Measurements from ENCODE around the gene INTS13.

INTS13 gene

DNA sequence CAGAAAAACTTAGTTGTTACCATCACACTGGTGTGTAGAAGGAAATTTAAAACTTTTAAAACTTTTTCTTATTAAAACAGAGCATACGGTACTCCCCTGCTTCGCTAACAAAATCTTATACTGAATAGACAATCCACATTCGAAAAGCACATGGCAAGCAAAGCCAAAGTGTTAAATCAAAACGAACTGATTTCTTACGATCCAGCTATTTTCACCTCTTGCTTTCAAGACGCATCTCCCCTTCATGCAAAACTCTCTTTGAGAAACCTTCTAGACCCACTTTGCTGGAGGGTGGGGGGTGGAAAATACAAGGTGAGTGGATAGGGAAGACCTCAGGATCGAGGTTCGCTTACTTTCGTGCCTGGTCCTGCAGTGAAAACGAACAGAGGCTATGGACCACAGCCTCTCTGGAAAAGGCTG is 328 bp downstream of the INTS13 start:
- peak overlapping the region; percentile 94 for H3K4me3 ChIP-seq (ENCODE audit: low read depth, low read length)
- no peak for DNase-seq (ENCODE audit: low read depth, low spot score)
- TF ChIP-seq, protein P1, sequence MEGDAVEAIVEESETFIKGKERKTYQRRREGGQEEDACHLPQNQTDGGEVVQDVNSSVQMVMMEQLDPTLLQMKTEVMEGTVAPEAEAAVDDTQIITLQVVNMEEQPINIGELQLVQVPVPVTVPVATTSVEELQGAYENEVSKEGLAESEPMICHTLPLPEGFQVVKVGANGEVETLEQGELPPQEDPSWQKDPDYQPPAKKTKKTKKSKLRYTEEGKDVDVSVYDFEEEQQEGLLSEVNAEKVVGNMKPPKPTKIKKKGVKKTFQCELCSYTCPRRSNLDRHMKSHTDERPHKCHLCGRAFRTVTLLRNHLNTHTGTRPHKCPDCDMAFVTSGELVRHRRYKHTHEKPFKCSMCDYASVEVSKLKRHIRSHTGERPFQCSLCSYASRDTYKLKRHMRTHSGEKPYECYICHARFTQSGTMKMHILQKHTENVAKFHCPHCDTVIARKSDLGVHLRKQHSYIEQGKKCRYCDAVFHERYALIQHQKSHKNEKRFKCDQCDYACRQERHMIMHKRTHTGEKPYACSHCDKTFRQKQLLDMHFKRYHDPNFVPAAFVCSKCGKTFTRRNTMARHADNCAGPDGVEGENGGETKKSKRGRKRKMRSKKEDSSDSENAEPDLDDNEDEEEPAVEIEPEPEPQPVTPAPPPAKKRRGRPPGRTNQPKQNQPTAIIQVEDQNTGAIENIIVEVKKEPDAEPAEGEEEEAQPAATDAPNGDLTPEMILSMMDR (IDR thresholded peaks at IDR 0.05; ENCODE audit: insufficient read depth, low read length, missing control alignments): no peak
- ChIA-PET CTCF (no interaction called here), POLR2A (no interaction called here)

DNA sequence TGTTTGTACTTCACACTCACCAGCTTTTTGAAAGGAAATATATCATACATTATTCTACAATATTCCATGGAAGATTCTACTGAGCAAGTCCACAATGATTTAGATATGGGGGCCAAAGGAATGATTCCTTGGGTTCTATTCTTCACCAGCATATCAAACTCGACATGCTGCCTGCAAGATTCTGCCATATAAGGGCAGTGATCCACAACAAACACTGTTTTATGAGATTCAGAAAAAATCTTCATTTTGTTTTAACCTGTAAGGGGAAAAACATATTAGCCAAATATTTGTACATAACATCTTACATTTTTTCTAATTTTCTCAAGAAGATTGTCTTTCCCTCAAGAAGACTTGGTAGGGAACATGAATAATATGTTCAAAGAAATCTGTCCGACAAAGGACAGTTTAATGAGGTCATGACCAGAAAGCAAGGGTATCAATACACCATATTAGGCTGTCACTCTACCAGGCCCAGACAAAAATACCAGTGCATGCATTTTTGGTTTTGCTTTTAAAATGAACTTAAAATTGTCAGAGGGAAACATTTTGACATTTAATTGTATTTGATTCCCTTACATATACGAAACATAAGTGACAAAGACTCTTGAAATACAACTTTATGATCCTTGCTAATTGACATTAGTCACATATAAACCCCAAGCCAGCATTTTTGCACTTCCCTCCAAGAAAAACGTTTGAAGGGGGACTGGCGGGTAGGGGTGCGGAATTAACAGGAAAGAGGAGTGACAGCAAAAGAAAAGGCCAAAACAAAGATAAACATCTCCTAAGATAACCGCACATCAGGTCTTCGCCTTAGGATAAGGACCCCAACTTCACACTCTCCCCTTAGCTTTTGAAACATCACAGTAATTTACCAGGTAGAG is 980 bp downstream of the INTS13 start:
- H3K4me3 ChIP-seq (ENCODE audit: low read depth, low read length): peak overlapping the region; percentile 94
- TF ChIP-seq, protein P1 (IDR thresholded peaks at IDR 0.05; ENCODE audit: insufficient read depth, low read length, missing control alignments): no peak
- no peak for DNase-seq (ENCODE audit: low read depth, low spot score)
- ChIA-PET POLR2A (no interaction called here), CTCF (no interaction called here)

DNA sequence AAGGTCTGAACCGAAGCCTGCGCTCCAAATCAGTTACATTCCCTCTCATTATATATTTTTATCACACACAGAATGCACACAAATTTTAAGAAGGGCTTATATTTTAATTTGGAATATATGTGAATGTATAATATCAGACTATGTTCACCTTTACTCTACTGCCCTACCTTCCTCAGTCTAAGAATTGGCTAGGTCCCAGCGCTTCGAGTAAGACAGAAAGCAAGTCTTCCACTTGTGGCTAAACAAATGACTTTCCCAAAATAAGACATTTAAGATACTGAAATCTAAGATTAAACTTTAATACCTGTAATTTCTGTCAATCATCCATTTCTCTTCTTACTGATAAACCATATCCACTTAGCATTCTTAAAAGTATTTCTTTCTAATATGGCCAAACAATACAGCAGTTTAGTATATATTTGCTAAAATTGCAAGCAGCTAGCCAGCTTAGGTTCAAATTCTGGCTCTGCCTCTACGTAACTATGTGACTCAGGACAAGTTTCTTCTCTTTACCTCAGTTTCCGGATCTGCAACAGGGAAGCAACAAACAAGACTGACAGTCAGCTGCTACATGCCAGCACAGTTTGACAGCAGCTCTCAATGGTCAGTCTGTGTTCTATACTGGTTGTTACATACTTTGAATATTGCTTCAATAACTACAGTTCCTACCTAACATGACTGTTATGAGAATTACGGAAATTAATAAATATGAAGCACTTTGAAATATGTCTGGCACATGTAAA is 2.0 kb downstream of the INTS13 start:
- CTCF ChIA-PET: interaction anchor here (0.6 kb wide), 1 partner anchor 370 kb away, joined by 3 read pairs; no protein-coding TSS in a partner anchor
- peak overlapping the region; percentile 23 for H3K4me3 ChIP-seq (ENCODE audit: low read depth, low read length)
- POLR2A ChIA-PET: interaction anchor here (0.6 kb wide), 1 partner anchor 86 kb away, joined by 3 read pairs; the partner anchor contains the start of gene MED21
- no peak for DNase-seq (ENCODE audit: low read depth, low spot score)
- TF ChIP-seq, protein P1 (IDR thresholded peaks at IDR 0.05; ENCODE audit: insufficient read depth, low read length, missing control alignments): no peak

DNA sequence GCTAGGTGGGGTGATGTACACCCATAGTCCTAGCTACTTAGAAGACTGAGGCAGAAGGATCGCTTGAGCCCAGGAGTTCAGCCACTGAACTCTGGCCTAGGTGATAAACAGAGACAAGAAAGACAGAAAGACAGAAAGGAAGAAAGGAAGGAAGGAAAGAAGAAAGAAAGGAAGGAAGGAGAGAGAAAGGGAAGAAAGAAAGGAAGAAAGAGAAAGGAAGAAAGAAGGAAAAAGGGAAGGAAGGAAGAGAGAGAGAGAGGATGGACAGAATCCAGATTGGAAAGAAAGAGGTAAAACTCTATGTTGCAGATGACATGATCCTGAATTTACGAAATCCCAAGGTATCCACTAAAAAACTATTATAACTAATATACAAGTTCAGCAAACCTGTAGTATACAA is 8.2 kb downstream of the INTS13 start:
- H3K4me3 ChIP-seq (ENCODE audit: low read depth, low read length): no peak overlapping the region
- CTCF ChIA-PET: no interaction called here
- POLR2A ChIA-PET: no interaction called here
- no peak for DNase-seq (ENCODE audit: low read depth, low spot score)
- TF ChIP-seq, protein P1 (IDR thresholded peaks at IDR 0.05; ENCODE audit: insufficient read depth, low read length, missing control alignments): no peak

DNA sequence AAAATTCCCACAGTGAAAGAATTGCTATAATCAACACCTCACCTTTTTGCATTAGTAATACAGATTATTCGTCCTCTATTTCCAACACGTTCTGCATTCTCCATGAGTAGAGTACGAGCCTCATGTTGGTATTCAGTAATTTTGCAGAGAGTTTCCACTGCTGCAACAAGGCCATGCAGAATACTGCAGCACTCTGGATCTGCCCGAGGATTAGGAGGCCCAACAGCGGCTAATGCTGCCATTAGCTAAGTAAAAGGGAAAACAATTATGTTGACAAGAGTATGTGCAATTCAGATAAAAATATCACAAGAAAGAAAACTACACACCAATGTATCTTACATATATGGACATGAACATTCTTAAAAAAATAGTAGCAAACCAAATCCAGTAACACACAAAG is 9.1 kb downstream of the INTS13 start:
- TF ChIP-seq, protein P1 (IDR thresholded peaks at IDR 0.05; ENCODE audit: insufficient read depth, low read length, missing control alignments): no peak
- DNase-seq (ENCODE audit: low read depth, low spot score): no peak
- H3K4me3 ChIP-seq (ENCODE audit: low read depth, low read length): no peak overlapping the region
- CTCF ChIA-PET: interaction anchor here (1.1 to 1.2 kb wide), 2 partner anchors 44 to 214 kb away, joined by 4 read pairs; no protein-coding TSS in a partner anchor
- POLR2A ChIA-PET: no interaction called here

DNA sequence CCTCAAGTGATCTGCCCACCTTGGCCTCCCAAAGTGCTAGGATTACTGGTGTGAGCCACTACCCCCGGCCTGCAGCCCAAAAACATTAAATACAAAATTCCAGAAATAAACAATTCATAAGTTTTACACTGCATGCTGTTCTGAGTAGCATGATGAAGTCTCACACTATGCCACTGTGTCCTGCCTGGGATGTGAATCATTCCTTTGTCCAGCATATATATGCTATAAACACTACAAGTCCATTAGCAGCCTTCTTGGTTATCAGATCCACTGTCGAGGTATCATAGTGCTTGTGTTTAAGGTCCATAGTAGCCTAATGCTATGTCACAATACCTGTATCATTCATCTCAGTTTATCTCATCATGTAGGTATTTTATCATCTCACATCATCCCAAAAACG is 15.9 kb downstream of the INTS13 start:
- POLR2A ChIA-PET: no interaction called here
- no peak overlapping the region for H3K4me3 ChIP-seq (ENCODE audit: low read depth, low read length)
- TF ChIP-seq, protein P1 (IDR thresholded peaks at IDR 0.05; ENCODE audit: insufficient read depth, low read length, missing control alignments): no peak
- CTCF ChIA-PET: interaction anchor here (1.5 kb wide), 1 partner anchor 10 kb away, joined by 4 read pairs; no protein-coding TSS in a partner anchor
- no peak for DNase-seq (ENCODE audit: low read depth, low spot score)

Measured in AG04449 (cell line).